WTC11 (cell line): ENCODE results near the gene PARD6A. TPM values are rescaled to one million over a fixed set of nuclear protein-coding genes. Genes with fewer than 3 reads are reported as not detected.
A peak's percentile ranks its signal among the peaks of the same experiment; 100 is the strongest.

Experiments used
- ATAC-seq: fragments of 200-7000 bp; cut with Tn5 transposase; 2 replicates; pipeline ENCODE4 v1.10.0; 2021; ENCODE audit warnings: mild to moderate bottlenecking, moderate library complexity
- CTCF ChIA-PET: fragments of 300-600 bp; sonication (Branson Sonifier 250); formaldehyde crosslinking; loops from one replicate; lab custom pipeline; 2021; ENCODE audit warnings: antibody characterized with exemption; lab: Charles Lee
- POLR2A ChIA-PET: fragments of 350-600 bp; sonication (Branson Sonifier 250); formaldehyde crosslinking; loops from one replicate; lab custom pipeline; 2021; ENCODE audit warnings: antibody characterized with exemption; lab: Charles Lee
- DNase-seq: peaks from one replicate; pipeline ENCODE4 v3.0.0; 2021; ENCODE audit warnings: low spot score
- H3K27ac Mint-ChIP-seq: 2 replicates; pipeline ENCODE4 v1.8.0; 2021; ENCODE audit warnings: mixed read lengths
- H3K27me3 Mint-ChIP-seq: 2 replicates; pipeline ENCODE4 v1.8.0; 2021; ENCODE audit warnings: low read depth, mild to moderate bottlenecking, moderate library complexity, mixed read lengths
- H3K36me3 Mint-ChIP-seq: 2 replicates; pipeline ENCODE4 v1.8.0; 2021; ENCODE audit warnings: mixed read lengths
- H3K4me1 Mint-ChIP-seq: 2 replicates; pipeline ENCODE4 v1.8.0; 2022; ENCODE audit warnings: mixed read lengths
- H3K4me3 Mint-ChIP-seq: 2 replicates; pipeline ENCODE4 v1.8.0; 2021; ENCODE audit warnings: mild to moderate bottlenecking, moderate library complexity, mixed read lengths
- H3K9me3 Mint-ChIP-seq: 2 replicates; pipeline ENCODE4 v1.8.0; 2021; ENCODE audit warnings: mixed read lengths
- CBFB ChIP-seq: sonication (generic); formaldehyde crosslinking; IDR thresholded peaks from 2 replicates; pipeline ENCODE4 v1.8.1; 2022; ENCODE audit warnings: mild to moderate bottlenecking, low read depth, missing genetic modification reagents
- E2F1 ChIP-seq: sonication (generic); formaldehyde crosslinking; IDR thresholded peaks from 2 replicates; pipeline ENCODE4 v1.8.0; 2022; ENCODE audit warnings: mild to moderate bottlenecking, missing genetic modification reagents
- ETV6 ChIP-seq: sonication (generic); formaldehyde crosslinking; IDR thresholded peaks from 2 replicates; pipeline ENCODE4 v1.8.1; 2022; ENCODE audit warnings: mild to moderate bottlenecking, missing genetic modification reagents
- HMGA2 ChIP-seq: fragments of 250-450 bp; sonication (Bioruptor Pico); IDR thresholded peaks from 2 replicates; pipeline ENCODE4 v1.4.0; 2021; ENCODE audit warnings: mild to moderate bottlenecking, moderate library complexity
- HMGXB4 ChIP-seq: sonication (generic); formaldehyde crosslinking; IDR thresholded peaks from 2 replicates; pipeline ENCODE4 v1.8.1; 2023; ENCODE audit warnings: mild to moderate bottlenecking, moderate library complexity, missing genetic modification reagents
- KAT7 ChIP-seq: sonication (generic); formaldehyde crosslinking; IDR thresholded peaks from 2 replicates; pipeline ENCODE4 v1.8.1; 2023; ENCODE audit warnings: missing genetic modification reagents, mild to moderate bottlenecking, borderline replicate concordance
- MAX ChIP-seq: sonication (generic); formaldehyde crosslinking; IDR thresholded peaks from 2 replicates; pipeline ENCODE4 v1.8.0; 2022; ENCODE audit warnings: mild to moderate bottlenecking, missing genetic modification reagents
- NR2C2 ChIP-seq: sonication (generic); formaldehyde crosslinking; IDR thresholded peaks from 2 replicates; pipeline ENCODE4 v1.8.0; 2022; ENCODE audit warnings: mild to moderate bottlenecking, missing genetic modification reagents
- OVOL2 ChIP-seq: fragments of 250-450 bp; sonication (Bioruptor Pico); IDR thresholded peaks from 2 replicates; pipeline ENCODE4 v1.9.0; 2021; ENCODE audit warnings: mild to moderate bottlenecking, borderline replicate concordance
- PRDM15 ChIP-seq: sonication (generic); formaldehyde crosslinking; IDR thresholded peaks from 2 replicates; pipeline ENCODE4 v1.8.0; 2022; ENCODE audit warnings: missing genetic modification reagents
- SP1 ChIP-seq: sonication (generic); formaldehyde crosslinking; conservative IDR thresholded peaks from 2 replicates; pipeline ENCODE4 v1.8.1; 2022; ENCODE audit warnings: missing genetic modification reagents
- STAT6 ChIP-seq: sonication (generic); formaldehyde crosslinking; conservative IDR thresholded peaks from 2 replicates; pipeline ENCODE4 v1.8.1; 2023; ENCODE audit warnings: mild to moderate bottlenecking, low read depth, missing genetic modification reagents, moderate library complexity
- TEAD4 ChIP-seq: sonication (generic); formaldehyde crosslinking; IDR thresholded peaks from 2 replicates; pipeline ENCODE4 v1.8.0; 2022; ENCODE audit warnings: mild to moderate bottlenecking, missing genetic modification reagents
- USF1 ChIP-seq: sonication (generic); formaldehyde crosslinking; IDR thresholded peaks from 2 replicates; pipeline ENCODE4 v1.8.0; 2022; ENCODE audit warnings: mild to moderate bottlenecking, missing genetic modification reagents
- ZBTB21 ChIP-seq: sonication (generic); formaldehyde crosslinking; IDR thresholded peaks from 2 replicates; pipeline ENCODE4 v1.8.1; 2023; ENCODE audit warnings: mild to moderate bottlenecking, missing genetic modification reagents, borderline replicate concordance
- ZNF263 ChIP-seq: sonication (generic); formaldehyde crosslinking; IDR thresholded peaks from 2 replicates; pipeline ENCODE4 v1.8.1; 2022; ENCODE audit warnings: low read depth, mild to moderate bottlenecking, moderate library complexity, missing genetic modification reagents
- ZNF281 ChIP-seq: sonication (generic); formaldehyde crosslinking; IDR thresholded peaks from 2 replicates; pipeline ENCODE4 v1.8.0; 2023; ENCODE audit warnings: mild to moderate bottlenecking, missing genetic modification reagents
- ZNF317 ChIP-seq: sonication (generic); formaldehyde crosslinking; IDR thresholded peaks from 2 replicates; pipeline ENCODE4 v1.8.1; 2023; ENCODE audit warnings: low read depth, mild to moderate bottlenecking, moderate library complexity, missing genetic modification reagents, borderline replicate concordance
- ZNF532 ChIP-seq: fragments of 250-450 bp; sonication (Bioruptor Pico); IDR thresholded peaks from 2 replicates; pipeline ENCODE4 v1.9.0; 2021; ENCODE audit warnings: mild to moderate bottlenecking, borderline replicate concordance
- total RNA-seq: library from RNA; stranded (reverse); gene quantifications from 3 replicates; pipeline ENCODE4 v1.2.3, GENCODE V29; 2021

PARD6A gene
- total RNA-seq, 1 experiment from 2014 or later, result 17.1 TPM

- H3K36me3 Mint-ChIP-seq, result no peaks in the 10 kb centered on the region
- ChIA-PET POLR2A (interaction anchor here (0.9 kb wide), 1 partner anchor 16 kb away, joined by 3 read pairs; no protein-coding TSS in a partner anchor), CTCF (interaction anchor here (0.6 to 10.3 kb wide), 19 partner anchors 13 to 1854 kb away, joined by 3 to 137 read pairs (median 5); partner anchors contain the start of genes ATP6V0D1, CARMIL2, CTCF and GFOD2)
- H3K27ac Mint-ChIP-seq, result no peak overlapping the region
- H3K9me3 Mint-ChIP-seq, result no peaks in the 10 kb centered on the region
- ATAC-seq, result peak; percentile 49
- peaks cover 18% of the 10 kb centered on the region for H3K4me1 Mint-ChIP-seq
- DNase-seq, result peak; percentile 67
- peaks cover 6% of the 10 kb centered on the region for H3K27me3 Mint-ChIP-seq
- H3K4me3 Mint-ChIP-seq, result peak overlapping the region; percentile 69
- TF ChIP-seq OVOL2 (no peak), STAT6 (CRISPR knock-in tag) (no peak), MAX (CRISPR knock-in tag) (peak; percentile 72; the same call in 1 of the 2 replicates), PRDM15 (CRISPR knock-in tag) (no peak), E2F1 (CRISPR knock-in tag) (0 out of 2 replicates have a peak, but pooled peaks have one; percentile 28), CBFB (CRISPR knock-in tag) (no peak), SP1 (CRISPR knock-in tag) (no peak), ETV6 (CRISPR knock-in tag) (no peak), HMGXB4 (CRISPR knock-in tag) (0 out of 2 replicates have a peak, but pooled peaks have one; percentile 33), NR2C2 (CRISPR knock-in tag) (no peak), KAT7 (CRISPR knock-in tag) (no peak), ZNF532 (CRISPR knock-in tag) (no peak), TEAD4 (CRISPR knock-in tag) (no peak), USF1 (CRISPR knock-in tag) (no peak), HMGA2 (CRISPR knock-in tag) (no peak), ZBTB21 (CRISPR knock-in tag) (no peak), ZNF263 (CRISPR knock-in tag) (0 out of 2 replicates have a peak, but pooled peaks have one; percentile 10), ZNF317 (CRISPR knock-in tag) (no peak), ZNF281 (no peak)
Measured at GRCh38 chr16:67666032-67666551, 5.3 kb downstream of the PARD6A start.
